Stimulated activated naive B cell treated with anti-CD40 and anti-IgM and Interleukin-4, amounts not matched to agents 10 μg/mL and 1 μg/mL and 100 μg/mL, for 72 hours (primary cell): ENCODE data around the gene CHID1.

Experiments
- ATAC-seq, 2 donors: fragments of 150-1000 bp; cut with Tn5 transposase; replicated peaks; 2 replicates each; pipeline ENCODE4 v1.10.0; 2021; ENCODE audit warnings: moderate library complexity in 1 of 2
- DNase-seq: peaks from one replicate; pipeline ENCODE4 v3.0.0; 2021
- H3K27ac Mint-ChIP-seq: one replicate; pipeline ENCODE4 v1.8.0; 2022; ENCODE audit warnings: mild to moderate bottlenecking, mixed read lengths
- H3K27me3 Mint-ChIP-seq, 2 donors: one replicate each; pipeline ENCODE4 v1.8.0; 2022; ENCODE audit warnings: mixed read lengths in 2 of 2
- H3K36me3 Mint-ChIP-seq, 2 donors: one replicate each; pipeline ENCODE4 v1.8.0; 2022; ENCODE audit warnings: mixed read lengths in 2 of 2, mild to moderate bottlenecking in 1 of 2
- H3K4me1 Mint-ChIP-seq, 2 donors: one replicate each; pipeline ENCODE4 v1.8.0; 2022; ENCODE audit warnings: mixed read lengths in 2 of 2, mild to moderate bottlenecking in 1 of 2
- H3K4me3 Mint-ChIP-seq, 2 donors: one replicate each; pipeline ENCODE4 v1.8.0; 2022; ENCODE audit warnings: mild to moderate bottlenecking in 2 of 2, mixed read lengths in 2 of 2, moderate library complexity in 1 of 2
- H3K9me3 Mint-ChIP-seq, 2 donors: one replicate each; pipeline ENCODE4 v1.8.0; 2022; ENCODE audit warnings: mixed read lengths in 2 of 2, mild to moderate bottlenecking in 1 of 2

The CHID1 gene

DNA sequence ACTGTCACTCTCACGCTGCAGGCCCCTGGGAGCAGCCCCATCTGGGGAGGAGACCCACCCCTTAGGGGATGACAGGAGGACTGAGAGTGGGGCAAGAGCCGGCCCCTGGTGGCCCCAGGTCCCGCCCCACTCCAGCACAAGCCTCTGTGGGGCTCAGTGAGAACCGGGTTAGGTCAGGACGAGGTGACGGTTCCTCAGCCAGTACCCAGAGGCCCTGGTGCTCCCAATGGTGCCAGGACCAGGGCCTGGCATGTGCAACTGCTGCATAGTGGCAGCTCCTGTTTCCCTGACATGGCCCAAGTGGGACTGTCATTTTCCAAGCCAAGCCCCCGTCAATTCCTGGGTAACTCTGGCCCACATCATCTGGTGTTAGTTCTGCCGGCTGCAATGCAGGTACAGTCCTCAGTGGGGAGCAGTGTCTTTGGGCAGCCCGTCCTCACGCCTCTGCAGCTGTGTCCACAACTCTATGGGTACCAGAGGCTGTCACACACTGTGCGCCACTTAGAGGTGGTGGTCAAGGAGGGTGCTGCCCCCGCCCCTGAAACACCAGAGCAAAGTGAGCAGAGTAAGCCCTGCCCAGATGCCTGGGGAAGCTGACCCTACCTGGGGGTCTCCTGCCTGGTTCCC, 15.9 kb downstream of the CHID1 start:
- Mint-ChIP-seq H3K4me3 (no peak overlapping the region), H3K4me1 (peaks cover 0 to 4% of the 10 kb centered on the region in 2 donors), H3K36me3 (peaks cover 21% of the 10 kb centered on the region in 2 donors), H3K27me3 (no peaks in the 10 kb centered on the region), H3K9me3 (no peaks in the 10 kb centered on the region), H3K27ac (no peak overlapping the region)
- DNase-seq (no peak), ATAC-seq (no peak)

DNA sequence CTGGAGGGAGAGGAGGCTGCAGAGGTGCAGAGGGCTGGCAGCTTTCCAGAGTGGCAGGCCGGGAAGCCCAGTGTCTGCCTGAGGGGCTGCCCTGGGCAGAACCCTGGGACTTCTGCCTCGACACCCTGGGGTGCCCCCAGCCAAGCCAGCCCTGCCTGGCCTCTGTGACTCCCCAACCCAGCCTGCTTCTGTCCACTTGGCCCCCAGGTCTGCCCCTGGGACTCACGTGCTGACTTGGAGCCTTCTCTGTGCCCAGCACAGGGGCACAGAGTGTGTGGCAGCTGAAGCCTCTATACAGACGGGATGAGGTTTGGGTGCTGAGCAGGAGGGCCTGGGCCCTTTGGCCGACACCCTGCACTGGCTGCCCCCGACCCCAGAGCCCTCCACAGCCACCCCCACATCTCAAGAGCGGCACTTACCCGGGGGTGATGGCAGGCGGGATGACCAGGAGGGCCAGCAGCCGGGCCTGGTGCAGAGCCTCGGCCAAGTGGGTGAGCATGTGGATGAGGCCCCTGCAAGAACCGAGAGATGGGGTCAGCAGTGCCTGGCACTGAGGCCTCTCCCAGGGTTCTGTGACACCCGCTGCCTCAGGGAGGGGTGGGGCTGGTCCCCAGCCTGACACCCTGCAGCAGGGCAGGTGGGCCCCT, 17.5 kb downstream of the CHID1 start:
- ATAC-seq: no peak
- no peak for DNase-seq
- peaks cover 17 to 20% of the 10 kb centered on the region in 2 donors for H3K36me3 Mint-ChIP-seq
- no peak overlapping the region for H3K4me3 Mint-ChIP-seq
- peaks cover 3 to 4% of the 10 kb centered on the region in 2 donors for H3K4me1 Mint-ChIP-seq
- no peaks in the 10 kb centered on the region for H3K9me3 Mint-ChIP-seq
- H3K27ac Mint-ChIP-seq: peak overlapping the region; percentile 62
- no peaks in the 10 kb centered on the region for H3K27me3 Mint-ChIP-seq

DNA sequence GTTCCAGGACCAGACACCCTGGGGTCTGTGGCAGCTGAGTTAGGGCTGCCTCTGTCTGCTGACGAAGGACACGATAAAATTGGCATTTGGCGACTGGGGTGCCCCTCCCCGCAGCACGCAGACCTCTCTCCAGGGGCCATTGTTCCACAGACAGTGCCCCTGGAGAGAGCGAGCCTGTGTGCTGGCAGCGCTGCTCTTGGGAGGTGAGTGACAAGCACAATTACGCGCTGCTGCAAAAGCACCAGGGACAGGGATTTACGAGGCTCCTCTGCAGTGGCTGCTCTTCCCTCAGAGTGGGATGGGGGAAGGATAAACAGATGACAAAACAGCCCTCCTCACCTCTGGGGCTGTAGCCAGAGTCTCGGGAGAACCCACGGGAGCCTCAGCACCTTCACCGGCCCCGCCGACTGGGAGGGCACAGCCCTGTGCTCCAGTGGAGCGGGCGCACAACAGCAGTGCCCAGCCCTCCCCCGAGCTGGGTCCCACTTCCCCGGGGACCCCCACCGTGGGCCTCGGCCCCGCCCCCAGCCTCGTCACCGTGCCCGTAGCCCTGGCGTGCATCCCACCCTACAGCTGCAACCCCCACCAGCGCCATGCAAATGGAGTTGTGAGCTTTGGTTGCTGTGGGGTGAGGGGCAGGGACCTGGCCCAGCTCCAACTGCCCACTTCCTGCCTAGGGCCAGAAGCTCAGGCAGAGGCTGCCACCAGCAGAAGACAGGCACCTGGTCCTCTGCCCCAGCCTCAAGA, 19.6 kb downstream of the CHID1 start:
- Mint-ChIP-seq H3K4me3 (no peak overlapping the region), H3K27ac (no peak overlapping the region), H3K36me3 (peaks cover 29 to 30% of the 10 kb centered on the region in 2 donors), H3K27me3 (no peaks in the 10 kb centered on the region), H3K4me1 (peaks cover 3 to 4% of the 10 kb centered on the region in 2 donors), H3K9me3 (no peaks in the 10 kb centered on the region)
- no peak for DNase-seq
- ATAC-seq: no peak

DNA sequence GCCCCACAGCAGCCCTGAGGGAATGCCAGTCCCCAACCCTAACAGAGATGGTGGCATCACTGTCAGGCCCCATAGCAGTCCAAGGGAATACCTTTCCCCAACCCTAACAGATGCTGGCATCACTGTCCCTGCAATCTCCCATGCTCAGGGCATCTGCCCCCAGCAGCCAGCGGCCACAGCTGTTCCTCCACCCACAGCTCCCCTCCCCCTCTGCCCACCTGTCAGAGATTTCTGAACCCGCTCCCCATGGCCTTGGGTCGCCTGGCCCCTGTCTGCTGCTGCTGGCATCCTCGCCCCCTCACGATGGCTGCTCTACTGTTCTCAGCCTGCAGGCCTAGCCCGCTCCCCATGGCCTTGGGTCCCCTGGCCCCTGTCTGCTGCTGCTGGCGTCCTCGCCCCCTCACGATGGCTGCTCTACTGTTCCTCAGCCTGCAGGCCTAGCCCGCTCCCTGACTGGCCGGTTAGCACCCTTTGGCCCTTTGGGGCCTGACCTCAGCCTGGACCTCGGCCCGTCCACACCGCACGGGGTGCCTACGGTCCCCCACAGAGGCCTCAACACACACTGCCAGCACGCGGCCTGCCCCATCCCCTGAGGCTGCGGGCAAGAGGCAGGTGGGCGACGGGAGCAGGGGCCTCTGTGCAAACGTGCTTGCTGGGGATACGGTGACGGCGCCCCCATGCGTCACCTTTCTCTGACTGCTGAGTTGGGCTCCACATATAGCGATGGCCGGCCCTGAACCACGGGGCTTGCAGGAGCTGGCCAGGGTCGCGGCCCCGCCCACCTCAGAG, 20.7 kb downstream of the CHID1 start:
- no peak overlapping the region for H3K4me3 Mint-ChIP-seq
- H3K27ac Mint-ChIP-seq: no peak overlapping the region
- peaks cover 31 to 35% of the 10 kb centered on the region in 2 donors for H3K36me3 Mint-ChIP-seq
- peaks cover 4 to 6% of the 10 kb centered on the region in 2 donors for H3K4me1 Mint-ChIP-seq
- ATAC-seq (no peak), DNase-seq (no peak)
- no peaks in the 10 kb centered on the region for H3K27me3 Mint-ChIP-seq
- no peaks in the 10 kb centered on the region for H3K9me3 Mint-ChIP-seq

DNA sequence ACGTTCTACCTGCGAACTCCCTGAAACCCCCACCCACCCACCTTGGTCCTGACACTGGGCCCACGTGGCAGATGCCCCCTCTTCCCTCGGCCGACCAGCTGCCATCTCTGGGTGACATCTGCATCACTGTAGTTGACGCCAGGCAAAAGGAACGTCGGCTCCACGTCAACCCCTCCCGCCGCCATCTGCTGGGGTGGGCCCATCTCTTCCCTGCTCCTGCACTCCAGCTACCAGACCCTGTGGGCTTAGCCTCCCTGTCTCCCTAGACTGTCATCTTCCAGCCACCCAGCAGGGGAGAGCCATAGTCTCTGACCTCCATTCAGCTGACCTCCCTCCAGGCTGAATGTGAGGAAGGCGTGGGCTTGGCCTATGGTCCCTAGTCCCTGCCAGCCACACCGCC, 21.4 kb downstream of the CHID1 start:
- ATAC-seq: no peak
- Mint-ChIP-seq H3K4me3 (no peak overlapping the region), H3K9me3 (no peaks in the 10 kb centered on the region), H3K27ac (no peak overlapping the region), H3K27me3 (no peaks in the 10 kb centered on the region), H3K4me1 (peaks cover 4 to 6% of the 10 kb centered on the region in 2 donors), H3K36me3 (peaks cover 33% of the 10 kb centered on the region in 2 donors)
- DNase-seq: no peak

DNA sequence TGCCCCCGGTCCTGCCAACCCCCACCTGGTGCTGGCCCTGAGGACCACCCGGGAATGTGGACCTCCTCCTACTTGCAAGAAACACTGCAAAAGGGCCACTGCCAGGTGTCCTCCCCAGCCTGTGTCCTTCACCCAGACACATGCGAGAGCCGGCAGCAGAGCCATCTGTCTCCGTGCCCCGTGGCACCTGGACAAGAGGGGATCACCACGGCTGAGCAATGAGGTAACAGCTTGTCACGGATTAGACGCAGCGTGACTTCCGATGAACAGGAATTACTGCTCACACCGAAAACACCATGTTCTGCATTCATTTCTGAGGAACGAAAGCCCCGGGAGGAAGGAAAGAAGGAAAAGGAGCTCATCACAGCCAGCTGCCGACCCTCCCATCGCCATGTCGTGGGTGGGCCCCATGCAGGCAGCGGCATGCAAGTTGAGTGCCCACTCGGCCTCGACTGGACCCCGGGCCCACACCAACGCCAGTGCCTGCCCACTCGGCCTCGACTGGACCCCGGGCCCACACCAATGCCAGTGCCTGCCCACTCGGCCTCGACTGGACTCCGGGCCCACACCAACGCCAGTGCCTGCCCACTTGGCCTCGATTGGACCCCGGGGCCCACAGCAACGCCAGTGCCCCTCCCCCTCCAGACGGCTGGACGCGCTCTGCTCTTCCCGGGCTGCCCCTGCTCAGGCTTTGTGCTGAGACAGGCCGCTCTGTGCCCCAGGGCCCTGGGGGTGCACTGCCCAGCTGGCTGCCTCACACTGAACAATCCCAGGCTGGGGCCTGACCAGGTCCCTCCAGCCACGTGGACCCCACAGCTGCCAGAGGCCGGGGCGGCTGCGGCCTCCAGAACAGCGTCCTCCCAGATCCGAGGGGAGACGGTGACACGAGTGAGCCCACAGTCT, 22.0 kb downstream of the CHID1 start:
- ATAC-seq: no peak
- peaks cover 32 to 33% of the 10 kb centered on the region in 2 donors for H3K36me3 Mint-ChIP-seq
- no peaks in the 10 kb centered on the region for H3K9me3 Mint-ChIP-seq
- H3K27ac Mint-ChIP-seq: no peak overlapping the region
- no peak overlapping the region for H3K4me3 Mint-ChIP-seq
- no peaks in the 10 kb centered on the region for H3K27me3 Mint-ChIP-seq
- H3K4me1 Mint-ChIP-seq: peaks cover 4 to 6% of the 10 kb centered on the region in 2 donors
- DNase-seq: no peak

DNA sequence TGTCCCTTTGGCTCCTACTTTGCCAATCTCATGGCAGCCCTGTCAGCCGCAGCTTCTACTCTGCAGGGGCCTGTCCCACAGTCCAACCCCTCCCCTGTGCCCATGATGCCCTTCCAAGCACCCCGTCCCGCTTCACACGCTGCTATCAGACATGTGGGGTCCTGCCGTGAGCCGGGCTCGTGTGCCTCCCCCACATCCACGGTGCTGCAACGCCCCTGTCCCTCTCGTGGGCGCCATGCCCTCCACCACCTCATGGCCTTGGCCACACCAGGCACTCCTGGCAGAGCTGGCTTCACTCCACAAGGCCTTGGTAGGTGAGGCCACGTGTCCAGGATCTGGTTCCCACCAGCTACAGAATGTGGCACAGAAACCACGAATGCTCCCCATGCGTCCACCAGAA, 23.0 kb downstream of the CHID1 start:
- DNase-seq (no peak), ATAC-seq (no peak)
- no peaks in the 10 kb centered on the region for H3K9me3 Mint-ChIP-seq
- H3K27ac Mint-ChIP-seq: peak overlapping the region; percentile 15
- no peaks in the 10 kb centered on the region for H3K27me3 Mint-ChIP-seq
- H3K4me1 Mint-ChIP-seq: peaks cover 4 to 6% of the 10 kb centered on the region in 2 donors
- no peak overlapping the region for H3K4me3 Mint-ChIP-seq
- peaks cover 33 to 40% of the 10 kb centered on the region in 2 donors for H3K36me3 Mint-ChIP-seq

DNA sequence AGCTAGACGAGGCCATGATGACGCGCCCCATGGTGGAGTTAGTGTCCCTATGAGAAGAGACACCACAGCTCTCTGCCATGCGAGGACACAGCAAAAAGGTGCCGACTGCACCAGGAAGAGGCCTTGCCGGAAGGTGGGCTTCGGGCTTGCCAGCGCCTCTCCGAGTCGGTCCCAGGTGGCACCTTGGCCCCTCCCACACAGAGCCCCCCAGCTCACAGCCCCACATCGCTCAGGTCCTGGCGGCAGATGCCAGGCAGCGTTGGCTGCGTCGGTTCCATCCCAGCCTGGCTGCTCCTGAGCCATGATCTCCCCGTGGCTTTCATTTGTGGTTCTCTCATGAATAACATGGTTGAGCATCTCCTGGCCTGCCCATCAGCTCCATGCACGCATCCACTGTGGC, 24.0 kb downstream of the CHID1 start:
- ATAC-seq (no peak), DNase-seq (no peak)
- no peak overlapping the region for H3K4me3 Mint-ChIP-seq
- peaks cover 42 to 48% of the 10 kb centered on the region in 2 donors for H3K36me3 Mint-ChIP-seq
- H3K9me3 Mint-ChIP-seq: no peaks in the 10 kb centered on the region
- peaks cover 4 to 7% of the 10 kb centered on the region in 2 donors for H3K4me1 Mint-ChIP-seq
- no peaks in the 10 kb centered on the region for H3K27me3 Mint-ChIP-seq
- no peak overlapping the region for H3K27ac Mint-ChIP-seq

DNA sequence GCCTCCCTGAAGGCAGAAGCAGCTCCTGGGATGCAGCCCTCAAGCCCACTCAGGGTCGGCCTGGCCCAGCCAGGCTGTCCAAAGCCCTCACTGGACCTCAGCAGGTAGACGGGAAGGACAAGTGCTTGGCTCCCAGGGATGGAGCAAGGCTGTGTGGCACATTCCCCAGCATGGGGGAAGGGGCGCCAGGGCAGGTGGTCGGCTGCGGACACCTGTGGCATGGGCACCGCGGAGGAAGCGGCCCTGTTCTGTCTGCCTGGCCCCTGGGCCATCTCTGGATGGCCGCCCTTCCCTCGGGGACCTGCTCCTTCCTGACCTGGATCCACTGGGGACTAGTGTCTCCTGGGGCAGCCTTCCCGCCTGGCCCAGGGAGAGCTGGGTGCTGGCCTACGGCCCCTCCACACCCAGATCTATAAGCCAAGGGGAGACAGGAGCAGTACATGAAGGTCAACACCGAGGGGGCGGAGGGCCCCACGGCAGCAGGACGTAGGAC, 26.0 kb downstream of the CHID1 start:
- Mint-ChIP-seq H3K4me3 (no peak overlapping the region), H3K4me1 (peaks cover 0 to 7% of the 10 kb centered on the region in 2 donors), H3K27ac (no peak overlapping the region), H3K27me3 (no peaks in the 10 kb centered on the region), H3K36me3 (peaks cover 40 to 53% of the 10 kb centered on the region in 2 donors), H3K9me3 (no peaks in the 10 kb centered on the region)
- no peak for ATAC-seq
- no peak for DNase-seq

DNA sequence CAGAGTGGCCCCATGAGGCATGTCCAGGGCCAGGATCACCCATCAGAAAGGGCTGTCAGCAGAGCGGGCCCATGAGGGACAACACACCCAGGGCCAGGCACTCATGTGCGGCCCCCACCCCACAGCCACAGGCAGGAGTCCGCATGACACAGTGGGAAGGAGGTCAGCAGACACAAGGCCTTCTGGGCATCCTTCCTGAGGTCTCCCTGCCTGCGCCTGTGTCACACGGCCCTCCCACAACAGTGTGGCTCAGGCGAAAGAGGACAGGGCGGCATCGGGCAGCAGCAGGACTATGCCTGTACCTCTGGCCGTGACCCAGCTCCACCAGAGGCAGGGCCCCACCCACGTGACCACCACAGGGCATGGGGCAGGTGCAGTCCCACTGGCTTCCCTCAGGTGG, 27.1 kb downstream of the CHID1 start:
- Mint-ChIP-seq H3K9me3 (no peaks in the 10 kb centered on the region), H3K36me3 (peaks cover 44 to 56% of the 10 kb centered on the region in 2 donors)

DNA sequence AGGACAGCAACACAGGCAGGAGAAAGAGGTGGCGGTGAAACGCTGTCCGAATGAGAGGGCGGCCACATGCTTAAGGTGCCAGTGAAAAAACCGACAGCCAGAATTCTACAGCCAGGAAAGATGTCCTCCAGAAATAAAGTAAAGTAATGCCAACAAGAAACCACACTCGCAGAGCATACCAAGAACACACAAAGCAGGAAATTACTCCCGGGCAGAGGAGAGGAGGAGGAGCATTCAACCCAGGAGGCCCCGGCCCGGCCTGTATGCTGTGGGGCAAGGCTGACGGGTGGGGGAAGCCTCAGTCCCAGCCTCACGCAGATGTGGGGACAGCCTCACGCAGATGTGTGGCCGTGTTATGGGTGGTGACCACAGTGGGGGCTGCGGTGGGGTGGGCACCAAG, 28.0 kb downstream of the CHID1 start:
- Mint-ChIP-seq H3K4me1 (peaks cover 0 to 5% of the 10 kb centered on the region in 2 donors), H3K27me3 (no peaks in the 10 kb centered on the region), H3K27ac (no peak overlapping the region), H3K36me3 (peaks cover 46 to 56% of the 10 kb centered on the region in 2 donors), H3K4me3 (no peak overlapping the region), H3K9me3 (peaks cover 0 to 1% of the 10 kb centered on the region in 2 donors)
- DNase-seq (no peak), ATAC-seq (no peak)

More for the DNA sequence above, 27.1 kb downstream of the CHID1 start:
- no peak for ATAC-seq
- no peak overlapping the region for H3K27ac Mint-ChIP-seq
- no peak overlapping the region for H3K4me3 Mint-ChIP-seq
- H3K27me3 Mint-ChIP-seq: no peaks in the 10 kb centered on the region
- DNase-seq: no peak
- peaks cover 0 to 5% of the 10 kb centered on the region in 2 donors for H3K4me1 Mint-ChIP-seq

DNA sequence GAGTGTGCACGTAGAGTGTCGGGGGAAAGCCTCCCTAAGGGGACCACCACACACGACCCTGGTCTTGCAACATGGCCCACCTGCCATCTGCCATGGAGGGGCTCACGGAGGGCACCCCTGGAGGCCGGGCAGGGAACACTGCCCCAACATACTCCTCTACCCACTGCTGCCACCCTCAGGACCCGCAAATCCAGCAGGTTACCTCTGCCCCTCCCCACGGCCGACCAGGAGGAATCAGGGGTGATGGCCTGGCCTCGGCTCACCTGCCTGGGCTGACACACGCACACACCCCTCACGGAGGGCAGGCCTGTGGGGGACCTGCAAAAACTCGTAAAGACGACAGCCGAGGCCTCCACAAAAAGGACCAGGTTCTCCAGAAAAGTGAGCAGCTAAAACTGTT, 30.2 kb downstream of the CHID1 start:
- H3K27ac Mint-ChIP-seq: no peak overlapping the region
- no peak for ATAC-seq
- DNase-seq: no peak
- no peaks in the 10 kb centered on the region for H3K27me3 Mint-ChIP-seq
- H3K9me3 Mint-ChIP-seq: peaks cover 0 to 1% of the 10 kb centered on the region in 2 donors
- H3K36me3 Mint-ChIP-seq: peaks cover 43 to 54% of the 10 kb centered on the region in 2 donors
- H3K4me3 Mint-ChIP-seq: no peak overlapping the region
- peaks cover 0 to 4% of the 10 kb centered on the region in 2 donors for H3K4me1 Mint-ChIP-seq

DNA sequence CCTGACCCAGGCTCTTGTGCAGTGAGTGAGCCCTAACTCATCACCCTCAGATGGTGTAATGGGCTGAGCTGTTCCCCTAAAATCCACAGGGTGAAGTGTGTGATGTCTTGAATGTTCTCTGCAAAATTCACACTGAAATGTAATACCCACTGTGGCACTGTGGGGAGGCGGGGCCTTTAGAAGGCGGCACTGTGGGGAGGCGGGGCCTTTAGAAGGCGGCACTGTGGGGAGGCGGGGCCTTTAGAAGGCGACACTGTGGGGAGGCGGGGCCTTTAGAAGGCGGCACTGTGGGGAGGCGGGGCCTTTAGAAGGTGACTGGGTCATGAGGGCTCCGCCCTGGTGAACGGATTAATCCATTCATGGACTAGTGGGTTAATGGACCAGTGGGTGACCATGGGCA, 33.0 kb downstream of the CHID1 start:
- Mint-ChIP-seq H3K4me1 (peaks cover 0 to under 1% of the 10 kb centered on the region in 2 donors), H3K36me3 (peaks cover 55 to 62% of the 10 kb centered on the region in 2 donors), H3K27me3 (no peaks in the 10 kb centered on the region), H3K9me3 (peaks cover 0 to 1% of the 10 kb centered on the region in 2 donors), H3K4me3 (no peak overlapping the region), H3K27ac (no peak overlapping the region)
- peak; percentile 34 to 54 for ATAC-seq
- no peak for DNase-seq
